GM18907 (cell line): ENCODE data around the gene ROBO1.

Experiments used
- ATAC-seq: cut with Tn5 transposase; IDR thresholded peaks from one replicate; pipeline ENCODE4 v1.9.1; 2021; ENCODE audit warnings: mild to moderate bottlenecking, moderate library complexity; ENCODE audit not compliant: unreplicated experiment

Gene ROBO1

GRCh38 chr3:78858174-78858573, 909.6 kb downstream of the ROBO1 start:
- ATAC-seq: no peak

- ATAC-seq: no peak
Observed at GRCh38 chr3:78857494-78858111, 910.2 kb downstream of the ROBO1 start.

GRCh38 chr3:78856164-78856563, 911.6 kb downstream of the ROBO1 start:
- no peak for ATAC-seq

- ATAC-seq: no peak
Observed at GRCh38 chr3:78855190-78855589, 912.6 kb downstream of the ROBO1 start.

GRCh38 chr3:78848392-78849288, 919.2 kb downstream of the ROBO1 start:
- ATAC-seq: no peak

- no peak for ATAC-seq
Observed at GRCh38 chr3:78847603-78848002, 920.2 kb downstream of the ROBO1 start.

- ATAC-seq: no peak
Observed at GRCh38 chr3:78847203-78847602, 920.6 kb downstream of the ROBO1 start.

- no peak for ATAC-seq
Observed at GRCh38 chr3:78846718-78847117, 921.1 kb downstream of the ROBO1 start.

- ATAC-seq: no peak
Observed at GRCh38 chr3:78845605-78846004, 922.2 kb downstream of the ROBO1 start.

- no peak for ATAC-seq
Observed at GRCh38 chr3:78844307-78844706, 923.5 kb downstream of the ROBO1 start.

- ATAC-seq: no peak
Observed at GRCh38 chr3:78839693-78840092, 928.1 kb downstream of the ROBO1 start.

GRCh38 chr3:78838362-78838761, 929.4 kb downstream of the ROBO1 start:
- no peak for ATAC-seq

GRCh38 chr3:78834910-78835309, 932.9 kb downstream of the ROBO1 start:
- ATAC-seq: no peak

- no peak for ATAC-seq
Observed at GRCh38 chr3:78832785-78833204, 935.0 kb downstream of the ROBO1 start.

GRCh38 chr3:78831446-78831972, 936.3 kb downstream of the ROBO1 start:
- no peak for ATAC-seq

- no peak for ATAC-seq
Observed at GRCh38 chr3:78830470-78830869, 937.3 kb downstream of the ROBO1 start.

- ATAC-seq: no peak
Observed at GRCh38 chr3:78827618-78828017, 940.2 kb downstream of the ROBO1 start.

- ATAC-seq: no peak
Observed at GRCh38 chr3:78825858-78826215, 942.0 kb downstream of the ROBO1 start.

- ATAC-seq: no peak
Observed at GRCh38 chr3:78825118-78825857, 942.5 kb downstream of the ROBO1 start.

- ATAC-seq: no peak
Observed at GRCh38 chr3:78823859-78824258, 943.9 kb downstream of the ROBO1 start.

GRCh38 chr3:78823434-78823833, 944.4 kb downstream of the ROBO1 start:
- no peak for ATAC-seq
